Right lung (tissue), 5 donors: Measurements from ENCODE around the gene WDR1. TPM values are rescaled to one million over a fixed set of nuclear protein-coding genes. Genes with fewer than 3 reads are reported as not detected.

Experiments used
- DNase-seq, 2 donors: peaks; one replicate each; pipeline ENCODE4 v3.0.0-alpha.2; 2013
- polyA plus RNA-seq, 5 donors: library from polyadenylated mRNA; unstranded; fragments of 120-200 nt; gene quantifications; one replicate each; pipeline versions ENCODE4 v1.2.1 to v1.2.3, GENCODE V29; 2013; ENCODE audit warnings: inconsistent platforms in 1 of 5, low replicate concordance in 1 of 5; ENCODE audit not compliant: insufficient read length in 5 of 5, insufficient read depth in 1 of 5

The WDR1 gene
- polyA plus RNA-seq, 5 donors = 140 to 159 (median 152) TPM

GRCh38 chr4:10117359-10118047 is 904 bp upstream of the WDR1 start:
- DNase-seq = peak; percentile 70 to 73

- no peak for DNase-seq
Measured at GRCh38 chr4:10115797-10116568, 616 bp downstream of the WDR1 start.

GRCh38 chr4:10115271-10115796 is 1.3 kb downstream of the WDR1 start:
- no peak for DNase-seq

- DNase-seq = no peak
Measured at GRCh38 chr4:10114607-10115006, 2.0 kb downstream of the WDR1 start.

GRCh38 chr4:10114147-10114546 is 2.5 kb downstream of the WDR1 start:
- DNase-seq = no peak

GRCh38 chr4:10113362-10114047 is 3.1 kb downstream of the WDR1 start:
- no peak for DNase-seq

GRCh38 chr4:10112658-10113284 is 3.8 kb downstream of the WDR1 start:
- no peak for DNase-seq

GRCh38 chr4:10111067-10111801 is 5.4 kb downstream of the WDR1 start:
- no peak for DNase-seq

- no peak for DNase-seq
Measured at GRCh38 chr4:10109995-10110670, 6.5 kb downstream of the WDR1 start.

GRCh38 chr4:10108818-10109783 is 7.5 kb downstream of the WDR1 start:
- DNase-seq = no peak

- DNase-seq = no peak
Measured at GRCh38 chr4:10108391-10108790, 8.2 kb downstream of the WDR1 start.

GRCh38 chr4:10107111-10108091 is 9.2 kb downstream of the WDR1 start:
- no peak for DNase-seq

- no peak for DNase-seq
Measured at GRCh38 chr4:10106421-10107039, 10.1 kb downstream of the WDR1 start.

- DNase-seq = no peak
Measured at GRCh38 chr4:10105920-10106319, 10.7 kb downstream of the WDR1 start.

GRCh38 chr4:10105421-10105820 is 11.2 kb downstream of the WDR1 start:
- no peak for DNase-seq

GRCh38 chr4:10104991-10105276 is 11.7 kb downstream of the WDR1 start:
- no peak for DNase-seq

GRCh38 chr4:10104211-10104990 is 12.2 kb downstream of the WDR1 start:
- DNase-seq = no peak
